Cardiac muscle cell (in vitro differentiated cells and primary cell): ENCODE data around the gene HECW1. TPM values are rescaled to one million over a fixed set of nuclear protein-coding genes. Genes with fewer than 3 reads are reported as not detected.

Experiments
- DNase-seq, 2 donors: peaks; one replicate each; pipeline versions ENCODE4 v3.0.0 to v3.0.0-alpha.2; 2010 to 2017; ENCODE audit warnings: low read depth in 1 of 2, low spot score in 1 of 2
- H3K27ac ChIP-seq: fragments of 200-600 bp; sonication (generic); 2 replicates; pipeline ENCODE4 v1.5.1; 2016
- H3K27me3 ChIP-seq: fragments of 200-600 bp; sonication (generic); 2 replicates; pipeline ENCODE4 v1.6.0; 2016; ENCODE audit warnings: control low read depth
- H3K36me3 ChIP-seq: fragments of 200-600 bp; sonication (generic); 2 replicates; pipeline ENCODE4 v1.5.1; 2016; ENCODE audit warnings: control low read depth
- H3K4me1 ChIP-seq: fragments of 200-600 bp; sonication (generic); 2 replicates; pipeline ENCODE4 v1.8.1; 2017; ENCODE audit warnings: low read depth, mild to moderate bottlenecking, mixed run types
- H3K4me3 ChIP-seq: fragments of 200-600 bp; sonication (generic); 2 replicates; pipeline ENCODE4 v1.5.1; 2016; ENCODE audit warnings: mild to moderate bottlenecking
- H3K9me3 ChIP-seq: fragments of 200-600 bp; sonication (generic); 2 replicates; pipeline ENCODE4 v1.5.1; 2017; ENCODE audit warnings: low read depth, mild to moderate bottlenecking, control low read depth
- CTCF ChIP-seq: IDR thresholded peaks from 2 replicates; pipeline ENCODE4 v1.5.1; 2012; ENCODE audit warnings: low read depth, mild to moderate bottlenecking, low read length
- polyA plus RNA-seq: library from polyadenylated mRNA; unstranded; fragments of >200 nt; fragmentation: Nextera tagmentation; extraction: Ambion mirVana; gene quantifications from 2 replicates; pipeline ENCODE4 v1.2.1, GENCODE V29; 2016
- total RNA-seq: library from RNA; depleted of rRNA; stranded (reverse); fragments of >200 nt; gene quantifications from 2 replicates; pipeline ENCODE4 v1.2.3, GENCODE V29; 2016

HECW1 gene
- total and polyA plus RNA-seq, 2 experiments from 2014 or later, result 0.06 to 0.13 TPM

DNA sequence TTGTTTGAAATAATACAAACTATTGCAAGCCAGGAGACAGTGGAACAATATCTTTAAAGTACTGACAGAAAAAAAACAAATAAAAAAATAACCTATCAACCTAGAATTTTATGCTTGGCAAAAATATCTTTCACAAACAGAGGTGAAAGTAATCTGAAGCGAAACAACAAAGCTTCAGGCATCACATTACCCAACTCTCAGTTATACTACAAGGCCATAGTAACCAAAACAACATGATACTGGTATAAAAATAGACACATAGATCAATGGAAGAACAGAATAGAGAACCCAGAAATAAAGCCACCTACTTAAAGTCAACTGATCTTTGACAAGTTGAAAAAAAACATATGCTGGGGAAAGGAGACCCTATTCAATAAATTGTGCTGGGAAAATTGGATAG lies 26.5 kb upstream of the HECW1 start:
- Histone ChIP-seq H3K9me3 (no peaks in the 10 kb centered on the region), H3K4me3 (no peak overlapping the region), H3K36me3 (no peaks in the 10 kb centered on the region), H3K27me3 (no peaks in the 10 kb centered on the region), H3K27ac (no peak overlapping the region), H3K4me1 (no peaks in the 10 kb centered on the region)
- TF ChIP-seq CTCF, result no peak
- DNase-seq, result no peak

DNA sequence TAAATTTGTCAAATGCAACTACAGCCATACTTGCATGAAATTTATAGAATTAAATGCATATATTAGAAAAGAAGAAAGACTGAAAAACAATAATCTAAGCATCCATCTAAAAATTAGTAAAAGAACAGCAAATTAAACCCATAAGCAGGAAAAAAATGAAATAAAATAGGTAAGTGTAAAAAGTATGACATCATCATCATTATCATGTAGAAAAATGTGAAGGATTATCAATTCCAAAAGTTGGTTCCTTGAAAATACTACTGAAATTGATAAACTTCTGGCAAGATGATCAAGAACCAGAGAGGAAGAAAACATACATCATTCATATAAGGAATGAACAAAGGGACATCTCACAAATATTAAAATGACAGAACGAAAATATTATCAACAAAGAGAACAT lies 19.6 kb upstream of the HECW1 start:
- Histone ChIP-seq H3K4me1 (no peaks in the 10 kb centered on the region), H3K9me3 (no peaks in the 10 kb centered on the region), H3K36me3 (no peaks in the 10 kb centered on the region), H3K4me3 (no peak overlapping the region), H3K27me3 (no peaks in the 10 kb centered on the region), H3K27ac (no peak overlapping the region)
- TF ChIP-seq CTCF, result no peak
- DNase-seq, result no peak

GRCh38 chr7:43096875-43097274 lies 15.6 kb upstream of the HECW1 start:
- Histone ChIP-seq H3K27ac (no peak overlapping the region), H3K4me1 (no peaks in the 10 kb centered on the region)
- TF ChIP-seq CTCF, result no peak

GRCh38 chr7:43099750-43100149 lies 12.7 kb upstream of the HECW1 start:
- H3K36me3 ChIP-seq, result no peaks in the 10 kb centered on the region
- H3K9me3 ChIP-seq, result no peaks in the 10 kb centered on the region
- no peak overlapping the region for H3K4me3 ChIP-seq
- no peak for TF ChIP-seq CTCF
- no peak for DNase-seq
- H3K27ac ChIP-seq, result no peak overlapping the region
- no peaks in the 10 kb centered on the region for H3K4me1 ChIP-seq
- H3K27me3 ChIP-seq, result no peaks in the 10 kb centered on the region

More at GRCh38 chr7:43096875-43097274, 15.6 kb upstream of the HECW1 start:
- H3K4me3 ChIP-seq, result no peak overlapping the region
- no peaks in the 10 kb centered on the region for H3K36me3 ChIP-seq
- DNase-seq, result no peak
- no peaks in the 10 kb centered on the region for H3K27me3 ChIP-seq
- no peaks in the 10 kb centered on the region for H3K9me3 ChIP-seq

- Histone ChIP-seq H3K27ac (no peak overlapping the region), H3K4me1 (no peaks in the 10 kb centered on the region), H3K36me3 (no peaks in the 10 kb centered on the region), H3K27me3 (peaks cover 8% of the 10 kb centered on the region), H3K9me3 (no peaks in the 10 kb centered on the region), H3K4me3 (no peak overlapping the region)
- DNase-seq, result no peak
- TF ChIP-seq CTCF, result no peak
These were observed 7.5 kb upstream of the HECW1 start for GRCh38 chr7:43104874-43105520.
